IPS DF 6.9 (cell line): Measurements from ENCODE around the gene NECTIN4.

Experiments used
- DNase-seq: peaks from one replicate; pipeline ENCODE4 v3.0.0-alpha.2; 2013; ENCODE audit warnings: low read depth, low spot score
- H3K27ac ChIP-seq: one replicate; pipeline ENCODE4 v1.5.1; 2013; ENCODE audit warnings: low read length, control low read depth
- H3K27me3 ChIP-seq: 2 replicates; pipeline ENCODE4 v1.6.1; 2013; ENCODE audit warnings: mild to moderate bottlenecking, low read length; ENCODE audit not compliant: control insufficient read depth, insufficient read depth
- H3K36me3 ChIP-seq: 2 replicates; pipeline ENCODE4 v1.6.1; 2013; ENCODE audit warnings: low read length; ENCODE audit not compliant: control insufficient read depth, insufficient read depth
- H3K4me1 ChIP-seq: 2 replicates; pipeline ENCODE4 v1.6.1; 2013; ENCODE audit warnings: low read length; ENCODE audit not compliant: control insufficient read depth, insufficient read depth
- H3K4me3 ChIP-seq: 2 replicates; pipeline ENCODE4 v1.5.1; 2013; ENCODE audit warnings: mild to moderate bottlenecking, low read length
- H3K9me3 ChIP-seq: 2 replicates; pipeline ENCODE4 v1.6.1; 2013; ENCODE audit warnings: low read length, inconsistent platforms; ENCODE audit not compliant: control insufficient read depth, insufficient read depth
- WGBS: extraction: QIAGEN DNeasy Blood & Tissue Kit; methylation state at CpG from one replicate; pipeline ENCODE4 v1.1.7; 2013; ENCODE audit warnings: mixed read lengths, missing lambda C conversion rate; ENCODE audit not compliant: insufficient read length, insufficient coverage; 5-methylcytosine and 5-hydroxymethylcytosine counted together

NECTIN4 gene

DNA sequence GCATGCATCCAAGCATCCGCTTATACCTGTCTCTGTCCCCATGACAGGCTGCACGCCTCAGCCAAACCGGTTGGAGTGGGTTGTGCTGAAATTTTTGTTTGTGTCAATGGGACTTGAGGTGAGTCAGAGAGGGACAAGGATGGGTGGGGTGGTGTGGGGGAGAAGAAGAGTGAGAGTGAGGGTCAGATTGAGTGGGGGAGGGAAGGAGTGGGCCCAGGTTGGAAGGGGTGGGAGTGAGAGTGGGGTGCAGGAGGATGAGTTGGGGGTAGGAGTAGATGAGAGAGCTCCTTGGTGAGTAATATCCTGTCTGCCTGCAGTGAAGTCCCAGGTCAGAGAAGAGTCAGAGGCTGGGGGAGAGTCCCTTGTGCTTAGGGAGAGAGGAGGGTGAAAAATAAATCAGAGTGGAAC, 3.3 kb upstream of the NECTIN4 start:
- no peak overlapping the region for H3K27ac ChIP-seq
- H3K27me3 ChIP-seq = no peaks in the 10 kb centered on the region
- H3K4me1 ChIP-seq = 0 out of 2 replicates have a peak, but pooled peaks cover 2% of the 10 kb centered on the region
- no CpG with 5 or more reads among the region's 3 CpGs for WGBS
- no peak for DNase-seq
- H3K36me3 ChIP-seq = no peaks in the 10 kb centered on the region
- no peak overlapping the region for H3K4me3 ChIP-seq
- H3K9me3 ChIP-seq = no peaks in the 10 kb centered on the region

DNA sequence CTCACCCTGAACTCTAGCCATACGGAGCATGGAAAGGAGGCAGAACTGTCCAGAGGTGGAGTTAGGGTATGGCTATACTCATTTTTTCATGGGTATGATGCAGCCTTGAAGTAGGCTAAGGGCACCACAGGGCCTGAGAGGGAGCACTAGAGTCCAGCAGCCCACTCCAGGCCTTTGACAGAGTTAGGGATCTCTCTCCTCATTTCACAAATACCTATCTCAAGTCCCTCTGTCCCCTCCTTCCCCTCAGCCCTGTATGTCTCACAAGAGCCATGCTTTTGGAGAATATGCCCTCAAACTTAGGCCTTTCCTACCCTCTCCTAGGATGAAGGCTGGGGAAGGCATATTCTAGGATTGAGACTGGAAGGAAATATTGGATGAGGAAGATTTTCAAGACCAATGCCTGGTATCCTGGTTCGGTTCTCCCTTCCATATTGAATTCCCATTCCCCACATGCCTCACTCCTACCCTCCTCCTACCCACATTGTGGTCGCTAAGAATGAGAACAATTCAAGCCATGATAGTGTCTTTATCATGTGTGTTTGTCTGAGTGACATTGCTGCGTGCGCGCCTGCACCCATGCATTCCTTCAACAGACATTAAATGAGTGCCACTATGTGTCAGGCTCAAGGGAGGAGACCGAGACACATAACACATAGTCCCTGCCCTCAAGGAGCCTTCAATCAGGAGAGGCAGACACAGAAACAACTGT, 2.6 kb upstream of the NECTIN4 start:
- Histone ChIP-seq H3K9me3 (no peaks in the 10 kb centered on the region), H3K27me3 (no peaks in the 10 kb centered on the region), H3K4me3 (no peak overlapping the region), H3K36me3 (no peaks in the 10 kb centered on the region), H3K4me1 (0 out of 2 replicates have a peak, but pooled peaks cover 2% of the 10 kb centered on the region), H3K27ac (no peak overlapping the region)
- no peak for DNase-seq
- WGBS = no CpG with 5 or more reads among the region's 7 CpGs

DNA sequence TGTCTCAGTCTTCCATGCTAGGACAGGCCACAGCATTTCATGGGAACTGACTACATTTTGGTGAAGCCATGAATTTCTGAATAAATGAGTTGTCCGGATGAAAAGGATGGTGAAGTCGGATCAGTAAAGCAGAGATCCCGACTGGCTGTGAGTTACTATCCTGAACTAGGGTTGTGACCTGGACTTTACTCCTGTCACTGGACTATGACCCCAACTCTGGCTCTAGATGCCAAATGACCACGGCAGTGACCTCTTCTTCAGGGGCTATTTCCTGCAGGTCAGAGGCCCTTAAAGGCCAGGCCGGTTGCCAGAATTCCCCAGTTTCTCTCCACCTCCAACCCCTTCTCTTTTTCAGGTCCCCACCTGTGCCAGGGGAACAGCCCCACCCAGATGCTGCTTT, 1.7 kb upstream of the NECTIN4 start:
- H3K27ac ChIP-seq = no peak overlapping the region
- H3K27me3 ChIP-seq = no peaks in the 10 kb centered on the region
- no peaks in the 10 kb centered on the region for H3K36me3 ChIP-seq
- no CpG with 5 or more reads among the region's 5 CpGs for WGBS
- no peak overlapping the region for H3K4me3 ChIP-seq
- DNase-seq = no peak
- H3K4me1 ChIP-seq = 0 out of 2 replicates have a peak, but pooled peaks cover 2% of the 10 kb centered on the region
- no peaks in the 10 kb centered on the region for H3K9me3 ChIP-seq

DNA sequence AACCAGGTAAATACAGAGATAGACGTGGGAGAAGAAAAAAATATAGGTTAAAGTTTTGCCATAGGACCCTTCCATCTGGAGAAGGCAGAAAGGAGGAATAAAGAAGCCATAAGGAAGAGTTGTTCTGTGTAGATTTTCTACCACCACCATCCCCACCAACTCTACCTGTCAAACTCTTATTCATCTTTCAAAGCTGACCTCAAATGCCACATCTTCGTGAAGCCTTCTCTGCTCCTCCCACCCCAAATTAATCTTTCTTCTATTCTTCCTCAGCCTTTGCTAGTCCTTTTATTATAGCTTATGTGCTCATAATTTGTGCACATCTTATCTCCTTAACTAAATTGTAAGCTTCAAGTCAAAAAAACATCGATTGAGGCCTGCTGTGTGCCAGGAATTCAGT, 1.3 kb upstream of the NECTIN4 start:
- no peak for DNase-seq
- Histone ChIP-seq H3K27me3 (no peaks in the 10 kb centered on the region), H3K36me3 (no peaks in the 10 kb centered on the region), H3K27ac (no peak overlapping the region), H3K4me1 (0 out of 2 replicates have a peak, but pooled peaks cover 2% of the 10 kb centered on the region), H3K9me3 (no peaks in the 10 kb centered on the region), H3K4me3 (no peak overlapping the region)
- no CpG with 5 or more reads among the region's 3 CpGs for WGBS

DNA sequence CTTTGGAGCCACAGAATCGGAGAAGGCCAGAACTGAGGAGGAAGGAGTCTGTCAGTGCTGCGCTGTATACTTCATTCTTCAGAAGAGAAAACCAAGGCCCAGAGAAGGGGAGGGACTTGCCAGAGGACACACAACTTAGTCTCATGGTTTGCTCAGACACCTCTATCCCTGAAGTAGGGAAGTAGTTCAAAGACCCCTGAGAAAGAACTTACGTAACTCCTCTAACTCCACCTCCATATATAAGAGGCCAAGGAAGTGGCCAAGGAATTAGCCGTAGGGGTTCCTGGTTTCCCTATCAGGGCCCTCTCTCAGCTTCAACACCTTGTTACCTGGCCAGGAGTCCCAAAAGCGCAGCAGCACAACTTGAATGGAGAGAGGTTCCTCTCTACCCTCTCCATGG, 580 bp upstream of the NECTIN4 start:
- H3K4me3 ChIP-seq = no peak overlapping the region
- DNase-seq = no peak
- no CpG with 5 or more reads among the region's 5 CpGs for WGBS
- H3K27me3 ChIP-seq = no peaks in the 10 kb centered on the region
- H3K4me1 ChIP-seq = 0 out of 2 replicates have a peak, but pooled peaks cover 2% of the 10 kb centered on the region
- no peak overlapping the region for H3K27ac ChIP-seq
- H3K36me3 ChIP-seq = no peaks in the 10 kb centered on the region
- no peaks in the 10 kb centered on the region for H3K9me3 ChIP-seq

DNA sequence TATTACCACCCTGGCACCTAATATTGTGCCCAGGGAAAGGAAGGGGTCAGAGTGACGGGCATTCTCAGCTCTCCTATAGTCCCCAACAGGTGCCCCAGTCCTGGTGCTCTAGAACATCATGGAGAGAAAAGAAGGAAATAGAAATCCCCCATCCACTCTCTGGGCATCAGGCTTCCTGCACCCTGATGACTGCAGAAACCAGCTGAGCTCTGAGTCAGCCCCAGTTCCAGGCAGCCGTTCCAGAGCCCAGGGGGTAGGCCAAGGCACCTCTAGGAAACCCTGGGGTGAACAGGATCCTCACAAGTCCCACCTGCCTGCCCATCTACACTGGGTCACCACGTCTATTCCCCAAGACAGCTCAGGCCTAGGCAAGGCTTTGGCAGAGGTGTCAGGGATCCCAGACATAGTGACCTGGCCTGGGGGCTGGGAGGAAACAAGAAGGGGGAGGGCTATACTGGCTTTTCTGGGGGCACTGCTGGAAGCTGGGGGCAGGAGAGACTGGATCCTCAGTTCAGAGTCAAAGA, 709 bp downstream of the NECTIN4 start:
- no peak for DNase-seq
- H3K4me1 ChIP-seq = 0 out of 2 replicates have a peak, but pooled peaks cover 2% of the 10 kb centered on the region
- no peak overlapping the region for H3K4me3 ChIP-seq
- no CpG with 5 or more reads among the region's 3 CpGs for WGBS
- H3K27me3 ChIP-seq = no peaks in the 10 kb centered on the region
- no peaks in the 10 kb centered on the region for H3K9me3 ChIP-seq
- H3K27ac ChIP-seq = no peak overlapping the region
- H3K36me3 ChIP-seq = no peaks in the 10 kb centered on the region

DNA sequence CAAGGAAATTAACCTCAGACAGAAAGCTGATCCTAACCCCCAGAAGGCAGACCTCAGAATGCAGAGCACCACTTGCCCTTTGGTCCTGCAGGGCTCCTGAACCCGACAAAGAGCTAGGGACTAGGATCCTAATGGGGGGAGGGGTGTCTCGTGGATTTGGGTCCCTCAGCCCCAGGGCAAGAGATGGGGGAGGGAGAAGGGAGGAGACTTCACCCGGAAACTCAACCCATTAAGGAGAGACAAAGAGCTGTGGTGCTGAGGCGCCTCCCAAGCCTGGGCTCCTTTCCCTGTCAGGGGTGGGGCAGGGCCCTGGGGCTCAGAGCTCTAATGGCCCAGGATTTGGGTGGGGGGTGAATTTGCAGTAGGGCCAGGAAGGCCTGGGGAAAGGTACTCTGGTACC, 2.9 kb downstream of the NECTIN4 start:
- Histone ChIP-seq H3K9me3 (no peaks in the 10 kb centered on the region), H3K27ac (no peak overlapping the region), H3K36me3 (no peaks in the 10 kb centered on the region), H3K4me1 (0 out of 2 replicates have a peak, but pooled peaks cover 2% of the 10 kb centered on the region), H3K4me3 (no peak overlapping the region), H3K27me3 (no peaks in the 10 kb centered on the region)
- no CpG with 5 or more reads among the region's 4 CpGs for WGBS
- DNase-seq = no peak

DNA sequence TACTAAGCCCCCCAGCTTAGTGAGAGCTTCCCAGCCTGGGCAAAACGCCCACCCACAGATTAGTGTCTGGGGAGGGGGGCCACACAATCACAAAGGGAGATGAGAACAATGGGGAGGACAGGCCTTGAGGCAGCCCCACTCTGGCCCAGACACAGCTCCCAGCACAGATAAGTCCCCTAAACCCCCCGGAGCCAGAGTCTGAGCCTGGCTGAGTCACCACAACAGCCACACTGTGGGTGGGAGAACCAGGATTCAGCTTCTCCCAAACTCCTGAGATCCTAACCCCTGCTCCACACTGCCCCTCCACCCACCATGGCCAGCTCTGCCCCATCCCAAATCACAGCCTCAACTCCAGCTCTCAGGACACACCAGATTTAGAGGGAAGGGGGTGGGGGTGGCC, 4.2 kb downstream of the NECTIN4 start:
- no peak for DNase-seq
- Histone ChIP-seq H3K9me3 (no peaks in the 10 kb centered on the region), H3K36me3 (no peaks in the 10 kb centered on the region), H3K4me1 (0 out of 2 replicates have a peak, but pooled peaks cover 2% of the 10 kb centered on the region), H3K4me3 (no peak overlapping the region), H3K27me3 (no peaks in the 10 kb centered on the region), H3K27ac (no peak overlapping the region)
- WGBS = no CpG with 5 or more reads among the region's 2 CpGs

DNA sequence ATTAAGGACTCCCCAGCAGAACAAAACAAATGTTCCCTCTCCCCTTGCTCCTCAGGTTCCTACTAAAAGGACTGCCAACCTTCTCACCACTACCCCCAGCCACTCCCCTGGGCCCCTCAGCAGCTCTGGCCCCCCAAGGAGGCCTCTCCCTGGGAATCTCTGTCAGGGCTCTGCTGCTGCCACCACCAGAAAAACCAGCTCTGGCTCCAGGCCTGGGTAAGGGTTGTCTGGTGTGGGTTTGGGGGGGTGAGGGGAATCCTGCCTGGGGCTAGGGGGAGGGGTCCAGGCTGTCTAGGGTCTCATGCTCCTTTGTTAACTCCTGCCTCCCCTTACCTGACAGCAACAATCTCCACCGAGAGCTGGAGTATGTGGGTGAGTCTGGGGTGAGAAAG, 4.8 kb downstream of the NECTIN4 start:
- no CpG with 5 or more reads among the region's 1 CpG for WGBS
- DNase-seq = no peak
- Histone ChIP-seq H3K27me3 (no peaks in the 10 kb centered on the region), H3K9me3 (no peaks in the 10 kb centered on the region), H3K36me3 (no peaks in the 10 kb centered on the region), H3K27ac (no peak overlapping the region), H3K4me3 (no peak overlapping the region), H3K4me1 (0 out of 2 replicates have a peak, but pooled peaks cover 2% of the 10 kb centered on the region)

DNA sequence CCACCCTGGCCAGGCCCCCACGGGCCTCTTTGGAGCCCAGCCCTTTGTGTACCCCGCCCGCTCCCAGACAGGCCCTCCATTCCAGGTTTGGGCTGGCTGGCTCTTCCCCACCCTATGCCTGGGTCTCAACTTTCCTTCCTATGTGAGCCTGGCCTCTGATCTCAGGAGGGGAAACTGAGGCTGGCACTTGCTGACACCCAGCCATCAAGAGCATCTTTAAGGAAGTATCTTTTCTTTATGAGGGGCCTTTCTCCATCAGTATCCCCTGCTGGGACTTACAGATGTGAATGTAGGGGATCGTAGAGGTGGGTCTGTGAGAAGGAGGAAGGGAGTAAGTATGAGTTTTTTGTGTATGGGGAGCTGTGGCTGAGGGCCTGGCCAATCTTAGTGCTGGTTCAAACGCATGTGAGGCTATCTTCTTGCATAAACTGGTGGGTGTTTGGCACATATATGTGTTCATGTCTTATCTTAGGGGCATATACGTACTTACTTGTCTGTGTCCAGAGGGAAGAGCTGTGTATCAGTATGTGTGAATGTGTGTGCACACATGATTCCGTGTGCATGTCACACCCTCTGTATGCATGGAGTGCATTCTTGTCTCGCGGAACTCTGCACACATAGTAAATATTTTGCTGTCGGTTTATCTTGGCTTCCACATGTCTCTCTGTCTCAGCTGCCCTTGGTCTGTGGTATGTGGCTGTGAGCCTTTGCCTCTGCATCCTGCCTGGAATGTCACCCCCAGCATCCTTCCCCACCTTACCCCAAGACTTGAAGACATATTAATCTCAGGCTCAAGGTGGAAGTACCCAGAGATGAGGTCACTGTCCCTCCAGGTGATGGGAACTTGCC, 5.4 kb downstream of the NECTIN4 start:
- no CpG with 5 or more reads among the region's 10 CpGs for WGBS
- H3K4me3 ChIP-seq = no peak overlapping the region
- H3K4me1 ChIP-seq = 0 out of 2 replicates have a peak, but pooled peaks cover under 1% of the 10 kb centered on the region
- no peaks in the 10 kb centered on the region for H3K27me3 ChIP-seq
- no peaks in the 10 kb centered on the region for H3K9me3 ChIP-seq
- H3K27ac ChIP-seq = no peak overlapping the region
- no peak for DNase-seq
- no peaks in the 10 kb centered on the region for H3K36me3 ChIP-seq
